Fibroblast of gingiva (primary cell): Measurements from ENCODE around the gene TAF1.
"Not testable (repeated sequence)": the region's sequence is repeated elsewhere in the genome, so short reads cannot be mapped to it uniquely, and the experiment has no call there.

ENCODE experiments used
- DNase-seq: peaks from one replicate; pipeline ENCODE4 v3.0.0-alpha.2; 2011; ENCODE audit warnings: low read depth

TAF1 gene

DNA sequence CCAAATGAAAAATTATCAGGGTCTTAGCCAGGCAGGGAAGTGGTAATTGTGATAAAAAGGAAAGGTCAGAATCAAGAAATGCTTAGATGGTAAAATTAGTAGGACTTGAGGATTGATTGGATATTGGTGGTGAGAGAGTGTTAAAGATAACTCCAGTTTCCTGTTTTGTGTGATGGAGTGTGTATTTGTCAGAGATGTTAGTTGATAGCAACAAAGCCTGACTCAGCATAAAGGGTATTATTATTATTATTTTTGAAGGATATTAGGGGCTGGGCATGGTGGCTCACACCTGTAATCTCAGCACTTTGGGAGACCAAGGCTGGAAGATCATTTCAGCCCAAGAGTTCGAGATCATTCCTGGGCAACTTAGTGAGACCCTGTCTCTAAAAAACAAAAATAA is 143.1 kb downstream of the TAF1 start:
- no peak for DNase-seq

DNA sequence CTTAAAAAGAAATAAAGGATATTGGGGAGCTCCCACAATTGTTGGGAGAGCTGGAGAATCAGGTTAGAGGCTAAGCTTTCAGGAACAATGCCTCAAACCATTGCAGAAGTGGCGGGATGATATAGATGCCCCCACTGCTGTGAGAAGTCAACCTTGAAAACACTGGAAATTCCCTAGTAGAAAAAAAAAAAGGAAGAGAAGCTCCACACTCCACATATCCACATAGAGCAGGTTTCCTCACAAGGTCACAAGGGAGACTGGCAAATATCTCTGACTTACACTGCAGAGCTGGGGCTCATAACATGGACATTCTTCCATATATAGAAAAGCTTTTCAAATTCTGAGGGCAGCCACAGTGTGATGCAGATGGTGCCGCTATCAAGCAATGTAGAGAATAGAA is 144.0 kb downstream of the TAF1 start:
- no peak for DNase-seq

DNA sequence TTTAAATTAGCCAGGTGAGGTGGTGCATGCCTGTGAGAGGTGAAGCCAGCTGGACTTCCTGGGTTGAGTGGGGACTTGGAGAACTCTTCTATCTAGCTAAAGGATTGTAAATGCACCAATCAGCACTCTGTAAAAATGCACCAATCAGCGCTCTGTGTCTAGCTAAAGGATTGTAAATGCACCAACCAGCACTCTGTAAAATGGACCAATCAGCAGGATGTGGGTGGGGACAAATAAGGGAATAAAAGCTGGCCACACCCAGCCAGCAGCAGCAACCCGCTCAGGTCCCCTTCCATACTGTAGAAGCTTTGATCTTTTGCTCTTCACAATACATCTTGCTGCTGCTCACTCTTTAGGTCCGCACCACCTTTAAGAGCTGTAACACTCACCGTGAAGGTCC is 147.6 kb downstream of the TAF1 start:
- not testable (repeated sequence) for DNase-seq

DNA sequence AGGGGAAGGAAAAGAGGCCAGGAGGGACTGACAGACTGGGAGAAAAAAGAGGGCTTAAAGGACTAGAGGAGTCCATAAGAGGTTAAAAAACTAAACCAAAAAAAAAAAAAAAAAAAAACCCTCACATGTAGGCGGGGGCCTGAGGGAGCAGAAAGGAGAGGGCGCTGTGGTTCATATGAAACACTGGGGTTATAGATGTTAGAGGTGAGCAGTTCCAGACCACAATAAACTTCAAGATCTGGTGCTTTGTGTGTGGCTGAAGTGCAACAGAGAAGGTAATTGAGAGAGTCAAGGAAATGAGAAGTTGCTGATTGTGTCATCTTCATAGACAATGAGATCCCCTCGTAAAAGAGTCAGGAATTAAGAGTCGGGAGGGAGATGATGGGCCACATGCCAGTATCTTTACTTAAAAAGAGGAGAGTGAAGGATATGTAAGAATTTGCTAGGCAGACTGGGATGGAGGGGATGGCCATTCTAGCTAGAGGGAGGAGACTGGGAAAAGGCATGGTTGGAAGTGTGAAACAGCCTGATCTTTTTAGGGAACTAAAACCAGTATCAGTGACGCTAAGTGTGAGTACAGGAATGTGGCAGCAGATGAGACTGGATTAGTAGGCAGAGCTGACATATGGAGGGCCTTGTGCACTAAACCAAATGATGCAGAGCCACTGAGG is 148.3 kb downstream of the TAF1 start:
- DNase-seq = no peak

DNA sequence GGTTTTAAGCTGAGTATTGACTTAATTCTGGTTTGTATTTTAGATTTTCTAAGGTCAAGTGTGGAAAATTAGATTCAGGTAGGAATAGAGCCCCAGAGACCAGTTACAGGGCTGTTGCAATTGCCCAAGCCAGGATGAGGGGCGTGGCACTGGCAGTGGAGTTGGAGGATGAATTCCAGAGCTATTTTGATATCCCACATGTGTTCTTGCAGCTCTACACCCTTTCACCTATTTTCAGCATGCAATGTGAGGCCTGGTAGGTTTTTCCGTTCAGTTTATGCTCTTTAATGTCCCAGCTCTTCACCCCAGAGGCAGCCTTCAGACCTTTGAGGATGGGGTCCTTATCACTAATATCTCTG is 148.9 kb downstream of the TAF1 start:
- peak; percentile 45 for DNase-seq
